Activated CD8-positive, alpha-beta memory T cell treated with anti-CD3 and anti-CD28 coated beads for 48 hours (primary cell): ENCODE results near the gene PDS5B.
"Not testable (repeated sequence)": the region's sequence is repeated elsewhere in the genome, so short reads cannot be mapped to it uniquely, and the experiment has no call there.

Source experiments
- DNase-seq, 3 experiments: peaks; one replicate each; pipeline ENCODE4 v3.0.0-alpha.2; 2020; ENCODE audit warnings: low read depth in 2 of 3, low spot score in 2 of 3

The PDS5B gene, protein sequence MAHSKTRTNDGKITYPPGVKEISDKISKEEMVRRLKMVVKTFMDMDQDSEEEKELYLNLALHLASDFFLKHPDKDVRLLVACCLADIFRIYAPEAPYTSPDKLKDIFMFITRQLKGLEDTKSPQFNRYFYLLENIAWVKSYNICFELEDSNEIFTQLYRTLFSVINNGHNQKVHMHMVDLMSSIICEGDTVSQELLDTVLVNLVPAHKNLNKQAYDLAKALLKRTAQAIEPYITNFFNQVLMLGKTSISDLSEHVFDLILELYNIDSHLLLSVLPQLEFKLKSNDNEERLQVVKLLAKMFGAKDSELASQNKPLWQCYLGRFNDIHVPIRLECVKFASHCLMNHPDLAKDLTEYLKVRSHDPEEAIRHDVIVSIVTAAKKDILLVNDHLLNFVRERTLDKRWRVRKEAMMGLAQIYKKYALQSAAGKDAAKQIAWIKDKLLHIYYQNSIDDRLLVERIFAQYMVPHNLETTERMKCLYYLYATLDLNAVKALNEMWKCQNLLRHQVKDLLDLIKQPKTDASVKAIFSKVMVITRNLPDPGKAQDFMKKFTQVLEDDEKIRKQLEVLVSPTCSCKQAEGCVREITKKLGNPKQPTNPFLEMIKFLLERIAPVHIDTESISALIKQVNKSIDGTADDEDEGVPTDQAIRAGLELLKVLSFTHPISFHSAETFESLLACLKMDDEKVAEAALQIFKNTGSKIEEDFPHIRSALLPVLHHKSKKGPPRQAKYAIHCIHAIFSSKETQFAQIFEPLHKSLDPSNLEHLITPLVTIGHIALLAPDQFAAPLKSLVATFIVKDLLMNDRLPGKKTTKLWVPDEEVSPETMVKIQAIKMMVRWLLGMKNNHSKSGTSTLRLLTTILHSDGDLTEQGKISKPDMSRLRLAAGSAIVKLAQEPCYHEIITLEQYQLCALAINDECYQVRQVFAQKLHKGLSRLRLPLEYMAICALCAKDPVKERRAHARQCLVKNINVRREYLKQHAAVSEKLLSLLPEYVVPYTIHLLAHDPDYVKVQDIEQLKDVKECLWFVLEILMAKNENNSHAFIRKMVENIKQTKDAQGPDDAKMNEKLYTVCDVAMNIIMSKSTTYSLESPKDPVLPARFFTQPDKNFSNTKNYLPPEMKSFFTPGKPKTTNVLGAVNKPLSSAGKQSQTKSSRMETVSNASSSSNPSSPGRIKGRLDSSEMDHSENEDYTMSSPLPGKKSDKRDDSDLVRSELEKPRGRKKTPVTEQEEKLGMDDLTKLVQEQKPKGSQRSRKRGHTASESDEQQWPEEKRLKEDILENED (N-terminal part only)

DNA sequence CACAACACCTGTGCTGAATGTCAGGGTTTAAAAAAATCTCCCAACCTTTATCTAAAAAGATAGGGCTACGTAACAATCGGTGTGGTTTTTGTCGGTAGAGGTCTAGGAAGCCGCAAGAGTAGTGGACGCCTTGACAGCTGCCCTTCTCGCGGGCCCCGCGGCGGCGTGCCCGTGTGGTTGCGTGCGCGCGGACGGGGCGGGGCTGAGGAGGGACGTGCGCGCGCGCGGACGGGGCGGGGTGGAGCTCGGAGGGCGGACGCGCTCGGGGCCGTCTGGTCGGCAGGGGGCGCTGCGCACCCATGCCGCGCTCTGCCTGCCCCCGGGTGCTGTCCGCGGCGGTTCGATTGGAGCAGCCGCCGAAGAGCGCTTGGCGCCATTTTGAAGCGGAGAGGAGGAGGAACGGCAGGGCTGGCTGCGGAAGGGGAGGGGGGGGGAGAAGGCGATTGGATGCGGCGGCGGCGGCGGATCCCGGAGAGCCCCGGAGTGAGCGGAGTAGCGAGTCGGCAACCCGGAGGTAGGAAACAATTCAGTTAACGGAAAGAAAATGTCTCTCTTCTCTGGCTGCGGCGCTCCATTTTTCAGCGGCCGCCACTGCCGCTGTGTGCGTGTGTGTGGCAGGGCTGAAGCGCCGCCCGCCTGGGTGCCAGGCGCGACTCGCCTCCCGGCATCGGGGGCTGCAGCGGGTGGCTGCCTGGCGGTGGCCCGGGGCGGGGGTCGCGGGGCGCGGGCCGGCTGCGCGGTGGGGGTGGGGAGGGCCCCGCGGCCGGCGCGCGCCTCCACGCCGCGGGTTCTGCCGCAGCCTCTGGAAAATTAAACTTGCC is at the start of gene PDS5B:
PDS5B (plus strand) TSS at position 373 of the 821 bp plus-strand sequence. CDS start 62,321 bp downstream, outside the sequence.
- DNase-seq, result peak; percentile 87 to 90 (median 88)

DNA sequence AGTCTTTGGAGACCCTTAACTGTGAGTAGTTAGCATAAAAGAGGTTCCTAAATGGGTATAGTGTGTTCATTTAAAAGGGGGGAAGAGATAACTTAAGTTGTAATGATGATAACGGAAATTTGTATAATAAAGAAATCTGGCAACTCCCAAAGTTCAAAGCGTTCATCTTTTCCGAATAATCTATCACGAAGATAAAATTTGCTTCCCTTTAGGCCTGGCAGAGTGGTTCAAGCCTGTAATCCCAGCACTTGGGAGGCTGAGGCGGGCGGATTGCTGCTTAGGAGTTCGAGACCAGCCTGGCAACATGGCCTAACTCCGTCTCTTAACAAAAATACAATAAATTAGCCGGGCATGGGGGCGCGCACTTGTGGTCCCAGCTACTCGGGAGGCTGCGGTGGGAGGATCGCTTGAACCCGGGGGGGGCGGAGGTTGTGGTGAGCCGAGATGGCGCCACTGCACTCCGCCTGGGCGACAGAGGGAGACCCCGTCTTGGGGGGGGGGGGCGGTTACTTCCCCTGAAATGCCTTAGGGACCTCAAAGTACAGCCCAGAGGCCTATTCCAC is 48.6 kb upstream of the PDS5B start:
- peak; percentile 12 to 19 (median 17) for DNase-seq

DNA sequence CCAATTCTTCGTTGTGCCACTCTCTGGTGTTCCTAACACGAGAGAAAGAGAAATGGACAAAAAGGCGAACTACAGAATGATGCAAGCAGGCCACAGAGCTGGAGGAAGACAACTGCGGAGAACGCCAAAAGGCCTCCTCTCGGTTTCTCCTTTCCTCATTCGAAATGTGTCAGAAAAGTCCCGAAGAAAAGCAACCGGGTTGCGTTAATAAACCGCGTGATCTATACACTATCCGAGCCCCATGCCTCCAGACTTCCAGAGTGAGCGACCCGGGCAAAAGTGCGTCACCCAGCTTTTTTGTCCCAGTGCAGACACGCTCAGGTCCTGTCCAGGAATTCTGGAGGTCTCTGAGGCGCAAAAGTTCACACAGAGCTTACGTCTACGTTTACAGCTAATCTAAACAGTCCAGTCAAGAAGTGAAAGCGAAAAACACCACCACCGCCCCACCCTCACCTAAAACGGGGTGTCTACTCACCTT is 48.1 kb upstream of the PDS5B start:
- peak in 2 of 3 experiments; percentile 7 to 10 for DNase-seq

DNA sequence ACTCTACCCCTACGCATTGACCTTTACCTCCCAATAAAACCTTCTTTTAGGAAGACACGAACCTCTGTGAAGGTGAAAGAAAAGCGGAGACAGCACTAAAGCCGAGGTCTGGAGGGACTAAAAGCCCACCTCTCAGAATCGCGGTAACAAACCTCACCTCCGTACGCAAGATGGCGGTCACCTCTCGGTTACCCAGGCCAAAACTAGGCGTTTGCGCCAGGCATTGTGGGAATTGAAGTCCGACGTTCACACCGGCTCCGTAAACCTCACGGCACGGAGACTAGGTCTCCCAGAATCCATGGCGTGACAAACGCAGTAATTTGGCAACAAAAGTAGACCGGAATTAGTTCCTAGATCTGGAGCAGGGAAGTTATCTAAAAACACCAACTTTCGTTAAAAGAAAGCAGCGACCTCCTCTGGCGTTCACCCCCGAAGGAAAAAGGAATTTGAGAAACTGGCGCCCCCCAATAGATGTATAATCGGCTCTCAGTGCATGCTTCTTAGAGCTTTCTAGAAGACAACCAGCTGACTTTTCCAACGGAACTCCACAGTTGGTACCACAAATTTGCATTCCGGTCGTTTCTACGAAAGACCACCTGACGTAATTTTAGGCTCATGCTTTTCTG is 47.5 kb upstream of the PDS5B start, which contains the start of gene N4BP2L2:
N4BP2L2 (minus strand) TSS at position 175 of the 626 bp plus-strand sequence. CDS start 1,768 bp downstream, outside the sequence.
- peak; percentile 57 to 75 (median 70) for DNase-seq

DNA sequence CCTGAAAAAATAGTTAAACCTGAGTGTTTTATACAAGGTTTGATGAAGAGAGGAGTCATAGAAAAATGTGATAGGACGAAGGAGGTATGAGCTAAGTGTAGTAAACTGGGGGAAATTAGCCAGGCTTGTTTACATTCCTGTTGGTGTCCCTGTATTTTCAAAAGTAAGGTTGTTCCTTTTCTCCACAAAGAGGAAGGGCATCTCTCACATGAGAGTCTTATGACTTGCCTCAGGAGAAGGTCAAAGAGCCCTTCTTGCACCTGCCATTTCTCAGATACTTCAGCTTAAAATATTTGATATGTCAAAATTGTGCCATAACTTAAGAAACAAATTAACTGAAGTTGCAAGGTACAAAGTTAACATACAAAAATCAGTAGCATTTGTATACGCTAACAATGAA is 44.0 kb upstream of the PDS5B start:
- no peak for DNase-seq

DNA sequence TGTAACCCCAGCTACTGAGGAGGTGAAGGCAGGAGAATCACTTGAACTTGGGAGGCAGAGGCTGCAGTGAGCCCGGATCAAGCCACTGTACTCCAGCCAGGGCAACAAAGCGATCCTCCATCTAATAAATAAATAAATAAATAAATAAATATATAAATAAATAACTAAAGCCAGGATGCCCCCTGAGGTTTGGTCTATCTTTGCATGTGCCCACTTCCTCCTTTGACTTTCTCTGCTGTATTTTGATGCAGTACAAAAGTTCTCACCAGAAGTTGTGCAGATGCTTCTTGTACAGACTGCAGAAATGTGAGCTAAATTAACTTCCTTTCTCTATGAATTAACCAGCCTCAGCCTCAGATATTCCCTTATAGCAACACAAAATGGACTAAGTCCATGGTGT is 41.2 kb upstream of the PDS5B start:
- no peak for DNase-seq

DNA sequence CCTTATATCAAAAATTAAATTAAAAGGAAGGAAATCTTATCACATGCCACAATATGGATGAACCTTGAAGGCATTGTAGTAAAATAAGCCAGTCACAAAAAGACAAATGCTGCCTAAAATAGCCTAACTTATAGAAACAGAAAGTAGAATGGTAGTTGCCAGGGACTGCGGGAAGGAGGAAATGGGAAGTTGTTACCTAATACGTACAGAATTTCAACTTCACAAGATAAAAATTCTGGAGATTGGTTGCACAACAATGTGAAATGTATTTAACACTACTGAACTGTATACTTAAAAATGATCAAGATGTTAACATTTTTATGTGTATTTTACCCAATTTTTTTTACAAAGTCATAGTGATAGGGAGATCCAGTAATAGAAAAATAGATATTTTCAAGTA is 37.4 kb upstream of the PDS5B start:
- no peak for DNase-seq

DNA sequence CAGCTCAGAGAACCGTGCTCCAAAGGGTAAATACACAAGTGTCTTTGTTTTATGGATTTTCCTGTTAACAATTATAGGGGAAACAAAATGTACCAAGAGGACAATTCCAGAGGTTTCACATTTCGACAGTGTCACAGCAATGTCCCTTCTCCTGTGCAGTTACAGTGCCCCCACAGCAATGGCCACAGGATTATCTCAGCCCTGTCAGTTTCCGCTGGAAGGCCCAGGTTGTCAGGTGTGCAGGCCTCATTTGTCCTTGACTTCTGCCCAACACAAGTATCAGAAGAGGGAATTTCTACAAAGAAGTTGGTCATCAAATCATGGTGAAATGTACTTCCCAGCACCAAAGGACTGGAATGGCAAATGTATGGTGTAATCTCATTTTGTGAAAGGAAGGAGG is 36.5 kb upstream of the PDS5B start:
- DNase-seq, result no peak

DNA sequence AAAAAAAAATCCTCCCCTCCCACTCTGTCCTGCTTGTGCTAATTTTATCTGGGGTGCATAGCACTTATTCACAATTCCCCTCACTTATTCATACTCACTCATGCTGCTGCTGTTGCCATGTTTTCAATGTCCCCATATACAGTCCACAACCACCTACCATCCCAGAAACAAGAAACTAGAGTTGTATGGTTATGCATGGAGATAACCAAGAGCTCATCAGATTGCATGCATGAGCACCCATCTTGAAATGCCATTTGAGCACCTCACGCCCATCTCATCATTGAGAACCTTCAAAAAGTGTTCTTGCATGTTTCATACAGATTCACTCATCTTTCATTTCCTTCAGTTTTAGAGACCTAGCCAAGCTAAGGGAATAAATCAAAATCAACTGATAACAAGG is 32.5 kb upstream of the PDS5B start:
- no peak for DNase-seq

DNA sequence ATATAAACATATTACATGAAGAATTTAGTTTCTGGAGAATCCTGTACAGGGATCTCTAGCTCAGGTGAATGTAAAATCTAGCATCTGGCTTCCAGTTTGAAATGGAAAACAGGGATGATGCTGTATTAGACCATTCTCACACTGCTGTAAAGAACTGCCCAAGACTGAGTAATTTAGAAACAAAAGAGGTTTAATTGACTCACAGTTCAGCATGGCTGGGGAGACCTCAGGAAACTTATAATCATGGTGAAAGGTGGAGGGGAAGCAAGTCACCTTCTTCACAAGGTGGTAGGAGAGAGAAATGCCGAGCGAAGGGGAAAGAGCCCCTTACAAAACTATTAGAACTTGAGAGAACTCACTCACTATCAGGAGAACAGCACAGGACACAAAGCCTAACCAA is 30.6 kb upstream of the PDS5B start:
- DNase-seq, result no peak

DNA sequence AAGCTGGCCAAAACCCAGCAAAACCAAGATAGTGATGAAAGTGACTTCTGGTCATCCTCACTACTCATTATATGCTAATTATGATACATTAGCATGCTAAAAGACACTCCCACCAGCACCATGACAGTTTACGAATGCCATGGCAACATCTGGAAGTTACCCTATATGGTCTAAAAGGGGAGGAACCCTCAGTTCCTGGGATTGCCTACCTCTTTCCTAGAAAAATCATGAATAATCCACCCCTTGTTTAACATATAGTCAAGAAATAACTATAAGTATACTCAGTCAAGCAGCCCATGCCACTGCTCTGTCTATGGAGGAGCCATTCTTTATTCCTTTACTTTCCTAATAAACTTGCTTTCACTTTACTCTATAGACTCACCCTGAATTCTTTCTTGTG is 25.4 kb upstream of the PDS5B start:
- DNase-seq, result not testable (repeated sequence)

DNA sequence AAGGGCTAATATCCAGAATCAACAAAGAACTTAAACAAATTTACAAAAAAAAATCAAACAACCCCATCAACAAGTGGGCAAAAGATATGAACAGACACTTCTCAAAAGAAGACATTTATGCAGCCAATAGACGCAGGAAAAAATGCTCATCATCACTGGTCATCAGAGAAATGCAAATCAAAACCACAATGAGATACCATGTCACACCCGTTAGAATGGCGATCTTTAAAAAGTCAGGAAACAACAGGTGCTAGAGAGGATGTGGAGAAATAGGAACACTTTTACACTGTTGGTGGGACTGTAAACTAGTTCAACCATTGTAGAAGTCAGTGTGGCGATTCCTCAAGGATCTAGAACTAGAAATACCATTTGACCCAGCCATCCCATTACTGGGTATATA is 10.6 kb upstream of the PDS5B start:
- DNase-seq, result not testable (repeated sequence)

DNA sequence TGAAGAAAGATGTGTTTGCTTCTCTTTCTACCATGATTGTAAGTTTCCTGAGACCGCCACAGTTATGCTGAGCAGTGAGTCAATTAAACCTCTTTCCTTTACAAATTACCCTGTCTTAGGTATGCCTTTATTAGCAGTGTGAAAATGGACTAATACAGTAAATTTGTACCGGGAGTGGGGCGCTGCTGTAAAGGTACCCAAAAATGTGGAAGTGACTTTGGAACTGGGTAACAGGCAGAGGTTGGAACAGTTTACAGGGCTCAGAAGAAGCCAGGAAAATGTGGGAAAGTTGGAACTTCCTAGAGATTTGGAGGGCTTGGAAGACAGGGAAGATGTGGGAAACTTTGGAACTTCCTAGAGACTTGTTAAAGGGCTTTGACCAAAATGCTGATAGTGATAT is 9.2 kb upstream of the PDS5B start:
- no peak for DNase-seq

DNA sequence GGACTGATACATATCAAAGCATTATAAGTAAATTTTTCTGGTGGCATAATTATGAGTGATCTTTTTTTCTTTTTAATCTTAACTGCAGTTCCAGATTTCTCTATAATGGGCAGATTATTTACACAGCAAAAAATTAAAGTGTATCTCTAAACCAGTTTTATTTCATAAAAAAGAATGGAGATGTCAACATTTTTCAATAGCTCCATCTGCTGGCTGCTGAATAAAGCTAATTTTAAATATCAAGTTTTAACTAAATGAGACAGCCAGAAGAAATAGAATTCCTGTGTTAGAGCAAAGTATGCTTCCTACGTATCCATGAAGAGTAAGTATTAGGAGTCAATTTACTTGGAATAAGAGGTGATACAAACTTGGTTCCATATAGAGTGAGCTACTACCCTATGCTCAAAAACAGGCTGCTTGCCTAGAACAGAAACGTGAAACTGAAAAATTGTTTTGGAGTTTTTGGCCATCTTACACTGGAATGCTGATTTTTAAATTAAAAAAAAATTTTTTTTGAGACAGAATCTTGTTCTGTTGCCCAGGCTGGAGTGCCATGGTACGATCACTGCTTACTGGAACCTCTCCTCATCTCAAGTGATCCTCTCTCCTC is 5.0 kb upstream of the PDS5B start:
- no peak for DNase-seq

DNA sequence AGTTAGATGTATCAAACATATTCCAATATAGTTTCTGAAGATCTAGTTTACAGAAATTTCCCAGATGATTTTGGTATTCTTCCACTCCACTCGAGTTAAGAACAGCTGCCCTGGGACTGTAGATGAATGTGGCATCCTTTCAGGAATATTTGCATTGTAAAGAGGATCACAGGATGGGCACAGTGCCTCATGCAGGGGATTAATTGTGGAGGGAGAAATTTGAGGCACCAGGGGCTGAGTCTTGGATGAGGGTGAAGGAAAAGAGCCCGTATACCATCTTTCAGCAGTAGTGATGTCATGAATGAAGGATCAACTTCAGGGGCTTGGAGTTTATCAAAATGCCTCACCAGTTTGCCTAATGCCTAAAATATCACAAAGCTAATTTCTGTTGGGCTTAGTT is 4.0 kb upstream of the PDS5B start:
- DNase-seq, result no peak

DNA sequence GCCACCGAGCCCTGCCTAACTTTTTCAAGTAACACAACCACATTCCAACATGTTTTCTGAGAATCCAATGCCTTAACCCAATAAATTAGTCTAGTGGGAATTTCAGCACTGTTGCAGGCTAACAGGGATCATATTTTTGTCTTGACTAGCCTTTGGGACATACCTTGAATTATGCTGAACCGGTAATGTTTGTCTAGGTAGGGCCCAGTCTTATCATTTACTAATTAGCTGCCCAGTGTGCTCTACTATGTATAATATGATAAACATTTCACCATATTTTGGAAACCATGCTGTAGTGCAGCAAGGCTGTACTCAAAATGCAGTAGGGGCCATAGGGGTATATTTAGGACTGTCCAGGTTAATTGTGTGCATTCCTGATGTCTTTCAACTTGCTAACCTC is 3.3 kb upstream of the PDS5B start:
- DNase-seq, result no peak

DNA sequence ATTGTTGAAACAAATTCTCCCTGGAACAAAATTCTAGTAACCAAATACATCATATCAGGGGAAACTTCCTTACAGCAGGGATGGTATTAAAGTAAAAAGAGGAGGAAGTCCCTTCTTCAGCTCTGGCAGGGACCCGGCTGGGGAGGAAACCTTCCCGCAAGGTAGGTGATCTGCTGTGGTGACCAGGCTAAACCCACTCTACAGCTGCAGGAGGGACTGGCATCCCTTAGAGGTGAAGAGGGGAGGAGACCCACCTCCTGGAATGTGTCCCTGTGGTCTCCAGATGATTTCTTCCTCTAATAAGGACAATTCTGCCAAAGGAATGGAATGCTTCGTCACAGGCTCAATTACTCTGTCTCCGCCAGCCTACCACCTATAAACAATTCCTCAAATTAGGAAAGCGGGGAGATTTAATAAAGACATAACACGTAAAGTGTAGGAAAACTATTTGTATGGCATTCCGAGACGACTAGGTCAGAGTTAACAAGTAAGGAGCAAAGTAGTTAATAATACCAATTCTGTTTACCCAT is 637 bp upstream of the PDS5B start:
- no peak for DNase-seq

DNA sequence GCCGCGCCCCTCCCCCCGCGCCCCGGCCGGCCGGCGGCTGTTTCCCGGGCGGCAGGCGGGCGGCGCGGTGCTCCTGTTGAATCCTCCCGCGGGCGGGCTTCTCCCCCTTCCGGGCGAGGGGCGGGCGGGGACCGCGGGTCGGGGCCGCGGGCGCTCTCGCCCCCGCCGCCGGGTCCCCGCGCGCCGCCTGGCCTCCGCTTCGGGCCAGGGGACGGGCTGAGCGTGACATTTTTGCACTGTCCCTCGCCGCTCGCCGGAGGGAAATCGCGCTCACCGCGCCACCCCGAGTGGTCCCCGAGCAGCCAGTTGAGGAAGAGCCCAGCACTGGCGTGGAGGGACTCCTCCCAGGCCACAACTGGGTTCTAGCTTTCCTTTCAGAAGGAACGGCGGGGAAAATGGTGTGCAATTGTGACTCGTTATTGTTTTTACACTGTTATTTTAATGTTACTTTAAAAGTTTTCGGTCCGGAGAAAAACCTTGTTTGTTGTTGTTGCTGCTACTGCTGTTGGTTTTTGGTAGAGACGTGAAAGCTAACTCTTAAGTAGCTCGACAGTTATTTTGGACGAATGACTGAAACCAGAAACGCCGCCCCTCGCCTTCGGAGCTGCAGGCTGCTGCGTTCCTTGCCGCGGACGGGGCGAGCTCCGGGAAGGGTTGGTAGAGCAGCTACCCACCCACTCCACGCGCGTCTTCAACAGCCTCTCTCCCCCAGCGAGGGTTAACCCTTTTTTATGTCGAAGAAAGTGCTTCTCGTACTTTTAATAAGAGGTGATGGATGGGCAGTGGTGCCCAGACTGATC is 959 bp downstream of the PDS5B start:
- DNase-seq, result peak; percentile 23 to 32 (median 24)
